Ammon's horn (tissue), 1 donor: ENCODE data around the gene NFKBIA.
A peak's percentile ranks its signal among the peaks of the same experiment; 100 is the strongest.
"Not testable (repeated sequence)": the region's sequence is repeated elsewhere in the genome, so short reads cannot be mapped to it uniquely, and the experiment has no call there.

Experiments used
- DNase-seq: peaks from one replicate; pipeline ENCODE4 v3.0.0-alpha.2; 2016; ENCODE audit warnings: low spot score

Gene NFKBIA

GRCh38 chr14:35408026-35408425 is 3.5 kb upstream of the NFKBIA start:
- no peak for DNase-seq

- DNase-seq: no peak
Observed at GRCh38 chr14:35407306-35407630, 2.7 kb upstream of the NFKBIA start.

- DNase-seq: peak; percentile 82
Observed at GRCh38 chr14:35406506-35407305, 2.2 kb upstream of the NFKBIA start.

GRCh38 chr14:35406090-35406489 is 1.5 kb upstream of the NFKBIA start:
- no peak for DNase-seq

GRCh38 chr14:35405304-35405996 is 901 bp upstream of the NFKBIA start:
- DNase-seq: peak; percentile 44

GRCh38 chr14:35403603-35404448 is 723 bp downstream of the NFKBIA start:
- DNase-seq: peak; percentile 93

GRCh38 chr14:35403114-35403602 is 1.4 kb downstream of the NFKBIA start:
- peak; percentile 22 for DNase-seq

- no peak for DNase-seq
Observed at GRCh38 chr14:35402323-35403113, 2.0 kb downstream of the NFKBIA start.

GRCh38 chr14:35401422-35402265 is 2.9 kb downstream of the NFKBIA start:
- DNase-seq: no peak

- no peak for DNase-seq
Observed at GRCh38 chr14:35400648-35401421, 3.7 kb downstream of the NFKBIA start.

- no peak for DNase-seq
Observed at GRCh38 chr14:35399083-35399937, 5.2 kb downstream of the NFKBIA start.

GRCh38 chr14:35398071-35398584 is 6.4 kb downstream of the NFKBIA start:
- DNase-seq: no peak

GRCh38 chr14:35396610-35397009 is 7.9 kb downstream of the NFKBIA start:
- DNase-seq: not testable (repeated sequence)

- DNase-seq: no peak
Observed at GRCh38 chr14:35395283-35395682, 9.3 kb downstream of the NFKBIA start.

- no peak for DNase-seq
Observed at GRCh38 chr14:35394326-35395013, 10.1 kb downstream of the NFKBIA start.

- no peak for DNase-seq
Observed at GRCh38 chr14:35393826-35394225, 10.7 kb downstream of the NFKBIA start.

- no peak for DNase-seq
Observed at GRCh38 chr14:35392103-35392502, 12.4 kb downstream of the NFKBIA start.

GRCh38 chr14:35391388-35391710 is 13.2 kb downstream of the NFKBIA start:
- no peak for DNase-seq
